Fibroblast of lung (primary cell): ENCODE results near the gene DHCR24. TPM values are rescaled to one million over a fixed set of nuclear protein-coding genes. Genes with fewer than 3 reads are reported as not detected.

Source experiments
- DNase-seq, 2 donors: peaks; one replicate each; pipeline versions ENCODE4 v3.0.0 to v3.0.0-alpha.2; 2010; ENCODE audit warnings: low read depth in 2 of 2
- H2AFZ ChIP-seq: 2 replicates; pipeline ENCODE4 v1.5.1; 2012; ENCODE audit warnings: low read length, control low read depth, inconsistent platforms
- H3K27ac ChIP-seq: 2 replicates; pipeline ENCODE4 v1.5.1; 2011; ENCODE audit warnings: low read length, control low read depth; ENCODE audit not compliant: insufficient read depth
- H3K27me3 ChIP-seq: 2 replicates; pipeline ENCODE4 v1.5.1; 2011; ENCODE audit warnings: mild to moderate bottlenecking, low read length; ENCODE audit not compliant: control insufficient read depth, insufficient read depth
- H3K36me3 ChIP-seq: 2 replicates; pipeline ENCODE4 v1.5.1; 2011; ENCODE audit warnings: low read length; ENCODE audit not compliant: control insufficient read depth, insufficient read depth
- H3K4me1 ChIP-seq: 2 replicates; pipeline ENCODE4 v1.5.1; 2011; ENCODE audit warnings: low read length; ENCODE audit not compliant: control insufficient read depth, insufficient read depth; ENCODE audit errors: extremely low read depth
- H3K4me2 ChIP-seq: 2 replicates; pipeline ENCODE4 v1.5.1; 2011; ENCODE audit warnings: low read length, control low read depth; ENCODE audit not compliant: insufficient read depth; ENCODE audit errors: extremely low read depth
- H3K4me3 ChIP-seq, 4 experiments: fragments of 200-600 bp in 1 of 4; sonication (generic) in 1 of 4; replicated peaks in 1 of 4; 2 replicates each; pipeline ENCODE4 v1.5.1; 2011 to 2016; ENCODE audit warnings: low read length in 4 of 4, low read depth in 3 of 4, mild to moderate bottlenecking in 3 of 4, control low read depth in 2 of 4, inconsistent platforms in 1 of 4, mixed read lengths in 1 of 4; ENCODE audit not compliant: insufficient read depth in 1 of 4; ENCODE audit errors: control extremely low read depth in 1 of 4
- H3K79me2 ChIP-seq: 2 replicates; pipeline ENCODE4 v1.5.1; 2012; ENCODE audit warnings: mild to moderate bottlenecking, low read length, inconsistent platforms; ENCODE audit not compliant: control insufficient read depth, insufficient read depth
- H3K9ac ChIP-seq: 2 replicates; pipeline ENCODE4 v1.5.1; 2011; ENCODE audit warnings: mild to moderate bottlenecking, low read length, control low read depth; ENCODE audit not compliant: insufficient read depth
- H3K9me3 ChIP-seq: 2 replicates; pipeline ENCODE4 v1.5.1; 2012; ENCODE audit warnings: low read depth, low read length; ENCODE audit not compliant: control insufficient read depth, insufficient read depth
- H4K20me1 ChIP-seq: 2 replicates; pipeline ENCODE4 v1.5.1; 2011; ENCODE audit warnings: low read length; ENCODE audit not compliant: control insufficient read depth, insufficient read depth; ENCODE audit errors: extremely low read depth
- EZH2 ChIP-seq: IDR thresholded peaks from 2 replicates; pipeline ENCODE4 v1.5.1; 2012; ENCODE audit warnings: low read length, control low read depth, mild to moderate bottlenecking; ENCODE audit errors: missing control alignments
- polyA plus RNA-seq, 2 donors: library from polyadenylated mRNA; depleted of rRNA in 1 of 2; stranded (reverse) in 1 of 2; unstranded in 1 of 2; fragments of >200 nt; gene quantifications; 2 replicates each; pipeline ENCODE4 v1.2.1, GENCODE V29; 2011 to 2012; ENCODE audit warnings: missing spikeins in 1 of 2
- total RNA-seq: library from RNA; depleted of rRNA; stranded (reverse); fragments of >200 nt; gene quantifications from 2 replicates; pipeline ENCODE4 v1.2.1, GENCODE V29; 2014
- TF ChIP-seq, protein P1 (sequence below), 2 donors: IDR thresholded peaks in 1 of 2; conservative IDR thresholded peaks in 1 of 2; 1 replicate in 1 of 2; 2 replicates in 1 of 2; pipeline ENCODE4 v1.5.1; 2011 to 2012; ENCODE audit warnings: low read length in 2 of 2, control low read depth in 1 of 2, inconsistent platforms in 1 of 2, low read depth in 1 of 2, mild to moderate bottlenecking in 1 of 2

Gene DHCR24
- total and polyA plus RNA-seq, 2 donors (not counting 1 experiment from before 2014, with no cell fraction given) = 217 to 329 TPM

DNA sequence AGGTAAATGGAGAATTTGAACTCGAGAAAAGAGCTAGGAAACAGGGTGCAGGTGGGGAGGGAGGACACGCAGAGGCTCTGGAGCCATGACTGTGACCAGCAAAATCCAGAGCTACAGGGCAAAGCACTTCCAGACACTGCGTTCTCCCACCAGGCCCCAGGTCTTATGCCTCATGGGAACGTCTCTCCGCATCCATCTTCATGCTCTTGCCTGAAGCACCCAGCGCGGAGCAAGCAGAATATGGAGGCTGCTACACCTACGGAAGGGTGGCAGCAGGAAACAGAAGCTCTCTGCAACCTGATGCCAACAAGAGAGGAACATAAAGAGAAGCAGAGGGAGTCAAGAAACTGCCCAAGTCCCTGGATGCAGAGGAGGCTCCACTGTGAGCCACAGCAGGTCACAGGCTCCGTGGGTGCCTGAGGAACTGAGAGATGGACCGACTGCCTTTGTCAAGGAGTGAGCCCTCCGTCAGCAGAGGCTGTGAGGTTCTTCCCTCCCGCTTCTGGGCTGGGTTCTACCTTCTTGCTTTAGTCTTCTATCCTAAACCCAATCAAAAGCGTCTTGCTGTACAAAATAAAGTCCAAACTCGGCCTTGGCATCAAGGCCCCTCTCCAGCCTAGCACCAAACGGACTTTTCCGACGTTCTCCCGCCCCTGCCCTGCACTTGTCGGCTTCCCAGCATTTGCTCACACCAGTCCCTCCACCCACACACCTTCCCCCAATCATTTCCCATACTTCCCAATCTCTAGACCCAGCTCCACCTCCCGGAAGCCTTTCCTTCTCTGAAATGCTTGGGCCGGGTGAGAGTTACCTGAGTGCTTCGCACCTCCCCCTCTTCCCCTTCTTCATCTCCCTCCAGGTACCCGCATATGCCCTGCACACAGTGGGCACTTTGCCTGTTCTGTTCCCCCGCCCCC, 930 bp downstream of the DHCR24 start:
- Histone ChIP-seq H3K4me3 (peak overlapping the region; percentile 88 to 96 (median 91)), H3K79me2 (peaks cover 42% of the 10 kb centered on the region), H3K27ac (peak overlapping the region; percentile 6), H3K4me2 (peak overlapping the region; percentile 89), H2AFZ (no peak overlapping the region), H4K20me1 (no peaks in the 10 kb centered on the region), H3K36me3 (peaks cover 12% of the 10 kb centered on the region), H3K4me1 (peaks cover 15% of the 10 kb centered on the region), H3K27me3 (no peaks in the 10 kb centered on the region), H3K9me3 (no peaks in the 10 kb centered on the region), H3K9ac (peak overlapping the region; percentile 48)
- DNase-seq = peak in 1 of 2 donors; percentile 67
- no peak for TF ChIP-seq EZH2
- TF ChIP-seq, protein P1, sequence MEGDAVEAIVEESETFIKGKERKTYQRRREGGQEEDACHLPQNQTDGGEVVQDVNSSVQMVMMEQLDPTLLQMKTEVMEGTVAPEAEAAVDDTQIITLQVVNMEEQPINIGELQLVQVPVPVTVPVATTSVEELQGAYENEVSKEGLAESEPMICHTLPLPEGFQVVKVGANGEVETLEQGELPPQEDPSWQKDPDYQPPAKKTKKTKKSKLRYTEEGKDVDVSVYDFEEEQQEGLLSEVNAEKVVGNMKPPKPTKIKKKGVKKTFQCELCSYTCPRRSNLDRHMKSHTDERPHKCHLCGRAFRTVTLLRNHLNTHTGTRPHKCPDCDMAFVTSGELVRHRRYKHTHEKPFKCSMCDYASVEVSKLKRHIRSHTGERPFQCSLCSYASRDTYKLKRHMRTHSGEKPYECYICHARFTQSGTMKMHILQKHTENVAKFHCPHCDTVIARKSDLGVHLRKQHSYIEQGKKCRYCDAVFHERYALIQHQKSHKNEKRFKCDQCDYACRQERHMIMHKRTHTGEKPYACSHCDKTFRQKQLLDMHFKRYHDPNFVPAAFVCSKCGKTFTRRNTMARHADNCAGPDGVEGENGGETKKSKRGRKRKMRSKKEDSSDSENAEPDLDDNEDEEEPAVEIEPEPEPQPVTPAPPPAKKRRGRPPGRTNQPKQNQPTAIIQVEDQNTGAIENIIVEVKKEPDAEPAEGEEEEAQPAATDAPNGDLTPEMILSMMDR (conservative IDR thresholded peaks at IDR 0.05 in 1 of 2, IDR thresholded peaks at IDR 0.05 in 1 of 2; ENCODE audit: low read depth in 1 of 2, low read length in 2 of 2) = no peak

DNA sequence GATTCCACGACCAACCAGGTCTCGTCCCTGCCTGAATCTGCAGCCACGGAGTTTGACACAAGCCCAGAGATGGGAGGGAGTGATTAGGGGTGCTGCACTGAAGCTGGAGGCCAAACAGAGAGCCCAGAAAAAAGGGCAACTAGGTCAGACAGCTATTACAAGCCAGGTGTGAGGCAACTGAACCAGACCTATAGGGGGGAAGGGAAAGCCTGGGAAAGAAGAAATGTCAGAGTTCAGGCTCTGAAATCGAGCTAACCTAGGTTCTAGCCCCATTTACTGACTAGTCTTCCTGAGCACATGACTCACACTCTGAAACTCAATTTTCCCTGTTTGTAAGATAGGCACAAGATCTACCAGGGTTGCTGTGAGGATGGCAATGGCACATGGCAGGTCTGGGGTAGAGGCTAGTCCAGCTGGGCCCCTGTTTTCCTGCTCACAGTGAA, 1.7 kb downstream of the DHCR24 start:
- Histone ChIP-seq H3K9me3 (no peaks in the 10 kb centered on the region), H3K36me3 (peaks cover 12% of the 10 kb centered on the region), H3K79me2 (peaks cover 43% of the 10 kb centered on the region), H3K9ac (no peak overlapping the region), H3K4me2 (peak overlapping the region; percentile 89), H3K27ac (no peak overlapping the region), H3K4me1 (peaks cover 15% of the 10 kb centered on the region), H3K27me3 (no peaks in the 10 kb centered on the region), H3K4me3 (peak overlapping the region; percentile 88 to 96 (median 91)), H2AFZ (no peak overlapping the region), H4K20me1 (no peaks in the 10 kb centered on the region)
- no peak for TF ChIP-seq EZH2
- TF ChIP-seq, protein P1 (conservative IDR thresholded peaks at IDR 0.05 in 1 of 2, IDR thresholded peaks at IDR 0.05 in 1 of 2; ENCODE audit: low read depth in 1 of 2, low read length in 2 of 2) = no peak
- no peak for DNase-seq

DNA sequence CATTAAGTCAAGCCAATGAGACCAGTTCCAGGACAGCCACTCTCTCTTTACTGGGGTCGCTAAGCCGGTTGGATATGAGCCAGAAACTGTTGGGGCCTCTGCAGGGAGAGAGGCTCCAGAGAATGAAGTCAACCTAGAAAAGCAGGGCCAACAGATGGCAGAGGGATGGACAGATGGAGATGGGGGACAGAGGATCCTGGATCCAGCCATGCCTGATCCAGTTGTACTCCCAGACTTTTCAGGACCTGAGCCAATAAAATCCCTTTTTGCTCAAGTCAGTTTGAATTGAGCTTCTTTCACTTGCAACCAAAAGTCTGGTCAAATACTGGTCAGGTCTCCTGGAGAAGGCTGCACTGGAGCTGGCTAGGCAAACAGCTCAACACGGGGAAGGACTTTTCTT, 2.2 kb downstream of the DHCR24 start:
- Histone ChIP-seq H2AFZ (no peak overlapping the region), H3K4me2 (peak overlapping the region; percentile 89), H3K9me3 (no peaks in the 10 kb centered on the region), H3K79me2 (peaks cover 48% of the 10 kb centered on the region), H3K36me3 (peaks cover 12% of the 10 kb centered on the region), H3K4me3 (peak overlapping the region in 3 of 4 experiments; percentile 3 to 89 (median 88)), H3K4me1 (peaks cover 15% of the 10 kb centered on the region), H4K20me1 (no peaks in the 10 kb centered on the region), H3K27me3 (no peaks in the 10 kb centered on the region), H3K27ac (no peak overlapping the region), H3K9ac (no peak overlapping the region)
- DNase-seq = no peak
- no peak for TF ChIP-seq EZH2
- TF ChIP-seq, protein P1 (conservative IDR thresholded peaks at IDR 0.05 in 1 of 2, IDR thresholded peaks at IDR 0.05 in 1 of 2; ENCODE audit: low read depth in 1 of 2, low read length in 2 of 2) = no peak
